ENCODE measurements around the gene EFNA3. TPM values are rescaled to one million over a fixed set of nuclear protein-coding genes. Genes with fewer than 3 reads are reported as not detected.

Gene EFNA3
- polyA plus RNA-seq, 1 donor (not counting 4 experiments of a cell fraction or from before 2014, with no cell fraction given), result 4.4 TPM

- H3K79me2 ChIP-seq (ENCODE audit: control insufficient read depth, insufficient read depth, low read length), result no peaks in the 10 kb centered on the region
- peaks cover 36% of the 10 kb centered on the region for H3K27me3 ChIP-seq (ENCODE audit: control insufficient read depth, extremely low read depth, insufficient read depth, low read length)
- TF ChIP-seq CTCF (optimal IDR thresholded peaks at IDR 0.05 in 1 of 3, IDR thresholded peaks at IDR 0.05 in 1 of 3, conservative IDR thresholded peaks at IDR 0.05 in 1 of 3; ENCODE audit: extremely low read depth in 1 of 3, insufficient read depth in 2 of 3, low read length in 3 of 3) (peak; percentile 44 to 74 (median 48)), EZH2 (IDR thresholded peaks at IDR 0.05; ENCODE audit: low read length) (no peak)
- peak overlapping the region; percentile 34 to 71 (median 50) for H3K4me3 ChIP-seq (ENCODE audit: control insufficient read depth in 2 of 3, extremely low read depth in 1 of 3, insufficient read depth in 2 of 3, low read depth in 1 of 3, low read length in 3 of 3)
- no peaks in the 10 kb centered on the region for H3K9me3 ChIP-seq (ENCODE audit: control insufficient read depth, low read depth, low read length)
- H3K9ac ChIP-seq (ENCODE audit: control insufficient read depth, extremely low read depth, insufficient read depth, low read length), result peak overlapping the region; percentile 73
- H3K4me2 ChIP-seq (ENCODE audit: control insufficient read depth, extremely low read depth, insufficient read depth, low read depth, low read length), result peak overlapping the region; percentile 81
- no peaks in the 10 kb centered on the region for H3K36me3 ChIP-seq (ENCODE audit: control insufficient read depth in 2 of 2, extremely low read depth in 1 of 2, insufficient read depth in 2 of 2, low read length in 2 of 2)
- dilution Hi-C loops (cut with MboI; ENCODE audit: extremely low pct_ligation_motif_present, low sequenced_read_pairs), result no loop called here
- H3K27ac ChIP-seq (ENCODE audit: control insufficient read depth, insufficient read depth, low read length), result no peak overlapping the region
- no peaks in the 10 kb centered on the region for H3K9me1 ChIP-seq (ENCODE audit: control insufficient read depth, extremely low read depth, insufficient read depth, low read length)
- no peaks in the 10 kb centered on the region for H4K20me1 ChIP-seq (ENCODE audit: control insufficient read depth, extremely low read depth, insufficient read depth, low read length)
- DNase-seq (ENCODE audit: low read depth, low spot score) (no peak), FAIRE-seq (peak; percentile 77)
- H2AFZ ChIP-seq (ENCODE audit: control insufficient read depth, low read length), result peak overlapping the region; percentile 41
- H3K4me1 ChIP-seq (ENCODE audit: control insufficient read depth, extremely low read depth, insufficient read depth, low read length), result peaks cover 56% of the 10 kb centered on the region
Observed at GRCh38 chr1:155083865-155084721, 5.5 kb downstream of the EFNA3 start.

- no peaks in the 10 kb centered on the region for H4K20me1 ChIP-seq (ENCODE audit: control insufficient read depth, extremely low read depth, insufficient read depth, low read length)
- dilution Hi-C loops (cut with MboI; ENCODE audit: extremely low pct_ligation_motif_present, low sequenced_read_pairs), result no loop called here
- peaks cover 49% of the 10 kb centered on the region for H3K4me1 ChIP-seq (ENCODE audit: control insufficient read depth, extremely low read depth, insufficient read depth, low read length)
- no peaks in the 10 kb centered on the region for H3K79me2 ChIP-seq (ENCODE audit: control insufficient read depth, insufficient read depth, low read length)
- H3K27me3 ChIP-seq (ENCODE audit: control insufficient read depth, extremely low read depth, insufficient read depth, low read length), result peaks cover 28% of the 10 kb centered on the region
- DNase-seq (ENCODE audit: low read depth, low spot score), result no peak
- H2AFZ ChIP-seq (ENCODE audit: control insufficient read depth, low read length), result peak overlapping the region; percentile 95
- H3K36me3 ChIP-seq (ENCODE audit: control insufficient read depth in 2 of 2, extremely low read depth in 1 of 2, insufficient read depth in 2 of 2, low read length in 2 of 2), result no peaks in the 10 kb centered on the region
- no peaks in the 10 kb centered on the region for H3K9me3 ChIP-seq (ENCODE audit: control insufficient read depth, low read depth, low read length)
- FAIRE-seq, result peak; percentile 51
- peak overlapping the region; percentile 50 to 71 (median 71) for H3K4me3 ChIP-seq (ENCODE audit: control insufficient read depth in 2 of 3, extremely low read depth in 1 of 3, insufficient read depth in 2 of 3, low read depth in 1 of 3, low read length in 3 of 3)
- H3K9ac ChIP-seq (ENCODE audit: control insufficient read depth, extremely low read depth, insufficient read depth, low read length), result peak overlapping the region; percentile 73
- no peaks in the 10 kb centered on the region for H3K9me1 ChIP-seq (ENCODE audit: control insufficient read depth, extremely low read depth, insufficient read depth, low read length)
- peak overlapping the region; percentile 81 for H3K4me2 ChIP-seq (ENCODE audit: control insufficient read depth, extremely low read depth, insufficient read depth, low read depth, low read length)
- peak overlapping the region; percentile 81 for H3K27ac ChIP-seq (ENCODE audit: control insufficient read depth, insufficient read depth, low read length)
- no peak for TF ChIP-seq EZH2 (IDR thresholded peaks at IDR 0.05; ENCODE audit: low read length)
- TF ChIP-seq CTCF (optimal IDR thresholded peaks at IDR 0.05 in 1 of 3, IDR thresholded peaks at IDR 0.05 in 1 of 3, conservative IDR thresholded peaks at IDR 0.05 in 1 of 3; ENCODE audit: extremely low read depth in 1 of 3, insufficient read depth in 2 of 3, low read length in 3 of 3), result peak; percentile 86 to 89 (median 87)
Observed at GRCh38 chr1:155084722-155085503, 6.3 kb downstream of the EFNA3 start.

Measured in keratinocyte (primary cell).